PFSK-1 (cell line): Measurements from ENCODE around the gene SETD4.

ENCODE experiments used
- FOXP2 ChIP-seq: optimal IDR thresholded peaks from 2 replicates; pipeline ENCODE3; 2011; ENCODE audit warnings: borderline replicate concordance, control low read depth, inconsistent platforms; ENCODE audit not compliant: insufficient read depth; ENCODE audit errors: extremely low read length, extremely low read depth
- POLR2AphosphoS5 ChIP-seq: IDR thresholded peaks from 2 replicates; pipeline ENCODE4 v1.6.1; 2012; ENCODE audit warnings: low read depth, mild to moderate bottlenecking, control low read depth, low read length, moderate library complexity
- SIN3A ChIP-seq: IDR thresholded peaks from 2 replicates; pipeline ENCODE4 v1.6.1; 2012; ENCODE audit warnings: mild to moderate bottlenecking, low read length, moderate library complexity, borderline replicate concordance; ENCODE audit not compliant: insufficient read depth
- TAF1 ChIP-seq: IDR thresholded peaks from 2 replicates; pipeline ENCODE4 v1.6.1; 2012; ENCODE audit warnings: low read length, control low read depth, borderline replicate concordance; ENCODE audit not compliant: insufficient read depth
- TF ChIP-seq, protein P1 (sequence below), 2 experiments: IDR thresholded peaks; 2 replicates each; pipeline versions ENCODE4 v1.6.1 to v1.8.0; 2011 to 2012; ENCODE audit warnings: low read depth in 2 of 2, low read length in 2 of 2, control low read depth in 1 of 2, inconsistent platforms in 1 of 2, mild to moderate bottlenecking in 1 of 2, moderate library complexity in 1 of 2; ENCODE audit not compliant: insufficient read depth in 1 of 2

The SETD4 gene

DNA sequence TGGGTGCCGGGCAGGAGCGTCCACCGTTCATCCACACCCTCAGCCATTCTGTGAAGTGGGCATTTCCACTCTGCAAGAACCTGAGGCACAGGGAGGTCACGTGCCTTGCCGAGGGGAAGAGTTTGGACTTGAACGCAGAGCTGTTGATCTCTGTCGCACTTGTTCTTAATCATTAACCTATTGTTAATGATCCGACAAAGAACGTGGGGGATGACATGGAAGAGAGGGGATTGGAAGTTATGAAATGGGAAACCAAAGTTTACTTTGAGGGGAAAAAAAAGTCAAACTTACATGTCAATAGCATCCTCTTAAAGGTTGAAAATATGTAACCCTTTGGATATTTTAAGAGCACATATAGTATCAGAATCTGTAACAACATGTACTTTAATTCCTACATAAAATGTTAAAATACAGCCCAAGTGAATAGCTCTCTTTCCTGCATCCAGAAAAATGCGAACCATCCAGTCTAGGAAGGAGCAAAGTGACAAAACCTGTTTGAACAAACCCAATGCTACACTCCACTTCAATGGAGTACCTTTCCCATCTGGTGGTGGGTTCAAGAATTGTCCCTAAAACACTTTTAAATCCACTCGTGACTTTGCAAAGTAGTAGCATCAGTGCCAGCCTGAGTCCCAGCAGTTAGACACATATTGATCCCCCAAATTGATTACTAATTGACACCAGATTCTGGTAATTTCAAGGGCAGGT is 75.5 kb downstream of the SETD4 start:
- TF ChIP-seq POLR2AphosphoS5 (no peak), TAF1 (no peak), SIN3A (no peak), FOXP2 (no peak)
- TF ChIP-seq, protein P1, sequence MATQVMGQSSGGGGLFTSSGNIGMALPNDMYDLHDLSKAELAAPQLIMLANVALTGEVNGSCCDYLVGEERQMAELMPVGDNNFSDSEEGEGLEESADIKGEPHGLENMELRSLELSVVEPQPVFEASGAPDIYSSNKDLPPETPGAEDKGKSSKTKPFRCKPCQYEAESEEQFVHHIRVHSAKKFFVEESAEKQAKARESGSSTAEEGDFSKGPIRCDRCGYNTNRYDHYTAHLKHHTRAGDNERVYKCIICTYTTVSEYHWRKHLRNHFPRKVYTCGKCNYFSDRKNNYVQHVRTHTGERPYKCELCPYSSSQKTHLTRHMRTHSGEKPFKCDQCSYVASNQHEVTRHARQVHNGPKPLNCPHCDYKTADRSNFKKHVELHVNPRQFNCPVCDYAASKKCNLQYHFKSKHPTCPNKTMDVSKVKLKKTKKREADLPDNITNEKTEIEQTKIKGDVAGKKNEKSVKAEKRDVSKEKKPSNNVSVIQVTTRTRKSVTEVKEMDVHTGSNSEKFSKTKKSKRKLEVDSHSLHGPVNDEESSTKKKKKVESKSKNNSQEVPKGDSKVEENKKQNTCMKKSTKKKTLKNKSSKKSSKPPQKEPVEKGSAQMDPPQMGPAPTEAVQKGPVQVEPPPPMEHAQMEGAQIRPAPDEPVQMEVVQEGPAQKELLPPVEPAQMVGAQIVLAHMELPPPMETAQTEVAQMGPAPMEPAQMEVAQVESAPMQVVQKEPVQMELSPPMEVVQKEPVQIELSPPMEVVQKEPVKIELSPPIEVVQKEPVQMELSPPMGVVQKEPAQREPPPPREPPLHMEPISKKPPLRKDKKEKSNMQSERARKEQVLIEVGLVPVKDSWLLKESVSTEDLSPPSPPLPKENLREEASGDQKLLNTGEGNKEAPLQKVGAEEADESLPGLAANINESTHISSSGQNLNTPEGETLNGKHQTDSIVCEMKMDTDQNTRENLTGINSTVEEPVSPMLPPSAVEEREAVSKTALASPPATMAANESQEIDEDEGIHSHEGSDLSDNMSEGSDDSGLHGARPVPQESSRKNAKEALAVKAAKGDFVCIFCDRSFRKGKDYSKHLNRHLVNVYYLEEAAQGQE (IDR thresholded peaks at IDR 0.05; ENCODE audit: insufficient read depth in 1 of 2, low read depth in 2 of 2, low read length in 2 of 2): no peak
